Adrenal gland (tissue), 5 donors: ENCODE measurements around the gene SYT14.

Source experiments
- POLR2A ChIP-seq, 2 donors: fragments of 450-650 bp; IDR thresholded peaks; one replicate each; pipeline ENCODE4 v1.6.1; 2017; ENCODE audit warnings: antibody characterized with exemption in 2 of 2, mild to moderate bottlenecking in 2 of 2, moderate library complexity in 1 of 2
- TF ChIP-seq, protein P1 (sequence below), 6 experiments: fragments of 450-650 bp in 4 of 6; fragments of 200-600 bp in 2 of 6; sonication (generic) in 1 of 6; IDR thresholded peaks; 1 replicate in 5 of 6; 2 replicates in 1 of 6; pipeline versions ENCODE4 v1.5.1 to v1.8.0; 2016 to 2021; ENCODE audit warnings: antibody characterized with exemption in 6 of 6, mild to moderate bottlenecking in 2 of 6, moderate library complexity in 1 of 6
- donor health status: DM: no; HTN: no; CAD: no.

DNA sequence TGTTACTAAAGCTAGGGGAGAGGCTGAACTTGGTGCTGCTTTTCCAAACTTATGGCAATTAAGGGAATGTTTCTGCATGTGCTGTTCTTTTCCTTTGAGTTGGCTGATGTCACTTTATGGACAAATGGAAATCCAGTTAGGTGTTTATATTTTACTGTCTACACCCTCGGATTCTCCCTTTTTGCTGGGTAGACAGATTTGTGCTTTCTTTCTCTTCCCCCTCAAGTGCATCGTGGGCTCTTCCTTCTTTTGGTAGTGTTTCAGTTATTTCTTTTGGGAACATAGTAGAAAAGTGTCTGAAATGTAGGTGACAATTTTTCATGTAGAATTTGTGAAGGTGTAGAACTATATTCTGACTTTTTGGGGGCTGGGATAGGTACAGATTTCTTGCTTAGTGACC, 22.9 kb downstream of the SYT14 start:
- TF ChIP-seq, protein P1, sequence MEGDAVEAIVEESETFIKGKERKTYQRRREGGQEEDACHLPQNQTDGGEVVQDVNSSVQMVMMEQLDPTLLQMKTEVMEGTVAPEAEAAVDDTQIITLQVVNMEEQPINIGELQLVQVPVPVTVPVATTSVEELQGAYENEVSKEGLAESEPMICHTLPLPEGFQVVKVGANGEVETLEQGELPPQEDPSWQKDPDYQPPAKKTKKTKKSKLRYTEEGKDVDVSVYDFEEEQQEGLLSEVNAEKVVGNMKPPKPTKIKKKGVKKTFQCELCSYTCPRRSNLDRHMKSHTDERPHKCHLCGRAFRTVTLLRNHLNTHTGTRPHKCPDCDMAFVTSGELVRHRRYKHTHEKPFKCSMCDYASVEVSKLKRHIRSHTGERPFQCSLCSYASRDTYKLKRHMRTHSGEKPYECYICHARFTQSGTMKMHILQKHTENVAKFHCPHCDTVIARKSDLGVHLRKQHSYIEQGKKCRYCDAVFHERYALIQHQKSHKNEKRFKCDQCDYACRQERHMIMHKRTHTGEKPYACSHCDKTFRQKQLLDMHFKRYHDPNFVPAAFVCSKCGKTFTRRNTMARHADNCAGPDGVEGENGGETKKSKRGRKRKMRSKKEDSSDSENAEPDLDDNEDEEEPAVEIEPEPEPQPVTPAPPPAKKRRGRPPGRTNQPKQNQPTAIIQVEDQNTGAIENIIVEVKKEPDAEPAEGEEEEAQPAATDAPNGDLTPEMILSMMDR (IDR thresholded peaks at IDR 0.05): no peak
- no peak for TF ChIP-seq POLR2A (IDR thresholded peaks at IDR 0.05)
